ENCODE data around the gene KCNQ2. TPM values are rescaled to one million over a fixed set of nuclear protein-coding genes. Genes with fewer than 3 reads are reported as not detected.

The KCNQ2 gene
- total RNA-seq, 2 donors from 2014 or later: 0.46 to 35.6 TPM

- no peak overlapping the region for H3K27ac ChIP-seq
- TF ChIP-seq, protein P1, sequence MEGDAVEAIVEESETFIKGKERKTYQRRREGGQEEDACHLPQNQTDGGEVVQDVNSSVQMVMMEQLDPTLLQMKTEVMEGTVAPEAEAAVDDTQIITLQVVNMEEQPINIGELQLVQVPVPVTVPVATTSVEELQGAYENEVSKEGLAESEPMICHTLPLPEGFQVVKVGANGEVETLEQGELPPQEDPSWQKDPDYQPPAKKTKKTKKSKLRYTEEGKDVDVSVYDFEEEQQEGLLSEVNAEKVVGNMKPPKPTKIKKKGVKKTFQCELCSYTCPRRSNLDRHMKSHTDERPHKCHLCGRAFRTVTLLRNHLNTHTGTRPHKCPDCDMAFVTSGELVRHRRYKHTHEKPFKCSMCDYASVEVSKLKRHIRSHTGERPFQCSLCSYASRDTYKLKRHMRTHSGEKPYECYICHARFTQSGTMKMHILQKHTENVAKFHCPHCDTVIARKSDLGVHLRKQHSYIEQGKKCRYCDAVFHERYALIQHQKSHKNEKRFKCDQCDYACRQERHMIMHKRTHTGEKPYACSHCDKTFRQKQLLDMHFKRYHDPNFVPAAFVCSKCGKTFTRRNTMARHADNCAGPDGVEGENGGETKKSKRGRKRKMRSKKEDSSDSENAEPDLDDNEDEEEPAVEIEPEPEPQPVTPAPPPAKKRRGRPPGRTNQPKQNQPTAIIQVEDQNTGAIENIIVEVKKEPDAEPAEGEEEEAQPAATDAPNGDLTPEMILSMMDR (IDR thresholded peaks at IDR 0.05): no peak
- TF ChIP-seq POLR2AphosphoS5 (IDR thresholded peaks at IDR 0.05): no peak
- no peaks in the 10 kb centered on the region for H3K36me3 ChIP-seq
- WGBS: 28% methylated on average over 35 of the region's 35 CpGs
- H3K9me3 ChIP-seq: no peaks in the 10 kb centered on the region
- H3K27me3 ChIP-seq (replicated peaks; ENCODE audit: insufficient read depth): peaks cover 46% of the 10 kb centered on the region
- H3K4me1 ChIP-seq (replicated peaks): no peaks in the 10 kb centered on the region
- no peak overlapping the region for H3K4me3 ChIP-seq
- intact Hi-C loops (cut with DNase I): no loop called here
- DNase-seq (ENCODE audit: low spot score): no peak
These were observed 17.5 kb downstream of the KCNQ2 start for GRCh38 chr20:63454731-63455567.

- H3K36me3 ChIP-seq: no peaks in the 10 kb centered on the region
- TF ChIP-seq, protein P1 (IDR thresholded peaks at IDR 0.05): no peak
- no peak for TF ChIP-seq POLR2AphosphoS5 (IDR thresholded peaks at IDR 0.05)
- no peak for TF ChIP-seq POLR2A (IDR thresholded peaks at IDR 0.05)
- WGBS: 63% methylated on average over 26 of the region's 46 CpGs
- peaks cover 49% of the 10 kb centered on the region for H3K27me3 ChIP-seq (replicated peaks; ENCODE audit: insufficient read depth)
- intact Hi-C loops (cut with DNase I): no loop called here
- no peak for DNase-seq (ENCODE audit: low spot score)
- H3K27ac ChIP-seq: no peak overlapping the region
- no peaks in the 10 kb centered on the region for H3K9me3 ChIP-seq
- no peaks in the 10 kb centered on the region for H3K4me1 ChIP-seq (replicated peaks)
- H3K4me3 ChIP-seq: no peak overlapping the region
These were observed 19.5 kb downstream of the KCNQ2 start for GRCh38 chr20:63452821-63453523.

DNA sequence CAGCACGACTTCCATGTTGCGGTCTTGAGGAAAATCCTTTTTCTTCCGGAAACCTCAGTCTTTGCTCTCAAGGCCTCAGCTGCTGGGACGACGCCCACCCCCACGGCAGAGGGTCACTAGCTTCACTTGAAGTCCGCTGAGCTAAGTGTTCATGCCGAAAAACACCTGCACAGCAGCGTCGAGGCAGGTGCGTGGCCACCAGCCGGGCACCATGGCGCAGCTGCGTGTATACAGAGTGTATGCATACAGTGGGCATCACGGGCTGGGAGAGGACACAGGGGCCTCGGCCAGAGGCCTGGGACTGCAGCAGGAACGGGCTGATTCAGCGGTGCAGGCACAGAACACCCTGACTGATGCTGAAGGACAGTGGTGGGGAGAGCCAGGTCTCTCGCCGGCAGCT is 20.1 kb downstream of the KCNQ2 start:
- TF ChIP-seq POLR2AphosphoS5 (IDR thresholded peaks at IDR 0.05) (no peak), POLR2A (IDR thresholded peaks at IDR 0.05) (no peak)
- DNase-seq (ENCODE audit: low spot score): no peak
- intact Hi-C loops (cut with DNase I): no loop called here
- Histone ChIP-seq H3K27ac (no peak overlapping the region), H3K9me3 (no peaks in the 10 kb centered on the region), H3K4me3 (no peak overlapping the region), H3K27me3 (replicated peaks; ENCODE audit: insufficient read depth) (peaks cover 44% of the 10 kb centered on the region), H3K36me3 (no peaks in the 10 kb centered on the region), H3K4me1 (replicated peaks) (no peaks in the 10 kb centered on the region)
- WGBS: 88% methylated on average over 19 of the region's 20 CpGs

- no peaks in the 10 kb centered on the region for H3K36me3 ChIP-seq
- H3K27ac ChIP-seq: no peak overlapping the region
- no peaks in the 10 kb centered on the region for H3K9me3 ChIP-seq
- no peak for TF ChIP-seq POLR2A (IDR thresholded peaks at IDR 0.05)
- no peak for TF ChIP-seq POLR2AphosphoS5 (IDR thresholded peaks at IDR 0.05)
- TF ChIP-seq, protein P1 (IDR thresholded peaks at IDR 0.05): no peak
- intact Hi-C loops (cut with DNase I): no loop called here
- no peak overlapping the region for H3K4me3 ChIP-seq
- H3K4me1 ChIP-seq (replicated peaks): no peaks in the 10 kb centered on the region
- H3K27me3 ChIP-seq (replicated peaks; ENCODE audit: insufficient read depth): peaks cover 42% of the 10 kb centered on the region
- WGBS: 84% methylated on average over 16 of the region's 17 CpGs
- no peak for DNase-seq (ENCODE audit: low spot score)
These were observed 20.6 kb downstream of the KCNQ2 start for GRCh38 chr20:63451821-63452220.

DNA sequence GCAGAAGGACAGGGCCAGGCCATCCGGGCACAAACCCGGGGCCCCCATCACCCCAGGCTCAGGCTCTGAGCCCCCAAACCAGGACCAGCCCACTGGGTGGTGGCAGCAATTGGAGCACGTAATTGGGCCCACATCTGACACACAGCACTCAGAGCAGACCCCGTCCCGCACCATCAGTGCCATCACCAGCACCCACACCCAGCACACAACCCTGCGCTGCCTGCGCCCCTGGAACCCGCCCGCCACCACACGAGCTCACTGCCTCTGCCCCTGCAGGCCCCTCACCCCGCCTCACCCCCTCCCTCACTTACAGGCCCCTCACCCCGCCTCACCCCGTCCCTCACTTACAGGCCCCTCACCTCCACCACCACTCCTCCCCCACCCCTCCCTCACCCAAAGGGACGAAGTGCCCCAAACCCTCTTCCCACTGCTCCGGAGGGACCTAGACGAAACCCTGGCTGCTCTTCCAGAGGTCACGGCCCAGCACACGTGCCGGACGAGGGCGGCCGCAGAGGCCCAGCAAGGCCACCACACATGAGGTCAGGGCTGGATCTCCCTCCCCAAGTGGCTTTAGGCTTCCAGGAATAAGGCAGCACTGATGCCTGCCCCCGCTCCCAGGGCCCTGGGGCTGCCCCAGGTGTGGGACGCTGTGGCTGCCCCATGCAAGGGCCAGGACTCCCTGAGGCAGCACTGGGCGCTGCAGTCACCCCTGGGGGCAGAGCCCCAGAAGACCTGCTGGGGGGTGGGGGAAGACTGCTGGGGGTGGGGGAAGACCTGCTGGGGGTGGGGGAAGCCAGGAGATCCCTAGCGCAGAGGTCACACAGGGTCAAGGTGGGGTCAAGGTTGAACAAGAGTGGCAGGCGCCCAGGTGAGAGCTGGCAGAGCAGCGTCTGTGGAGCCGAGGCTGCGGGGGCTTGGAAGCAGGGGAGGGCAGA is 22.4 kb downstream of the KCNQ2 start:
- TF ChIP-seq, protein P1 (IDR thresholded peaks at IDR 0.05): no peak
- TF ChIP-seq POLR2AphosphoS5 (IDR thresholded peaks at IDR 0.05): no peak
- TF ChIP-seq POLR2A (IDR thresholded peaks at IDR 0.05): no peak
- Histone ChIP-seq H3K4me3 (no peak overlapping the region), H3K9me3 (no peaks in the 10 kb centered on the region), H3K4me1 (replicated peaks) (no peaks in the 10 kb centered on the region), H3K27ac (no peak overlapping the region), H3K36me3 (no peaks in the 10 kb centered on the region), H3K27me3 (replicated peaks; ENCODE audit: insufficient read depth) (peaks cover 29% of the 10 kb centered on the region)
- DNase-seq (ENCODE audit: low spot score): no peak
- intact Hi-C loops (cut with DNase I): no loop called here
- 81% methylated on average over 29 of the region's 30 CpGs for WGBS

Measured in prostate gland (tissue), 2 donors.